H1 (cell line): ENCODE results near the gene STYXL1. TPM values are rescaled to one million over a fixed set of nuclear protein-coding genes. Genes with fewer than 3 reads are reported as not detected.
"Not testable (repeated sequence)": the region's sequence is repeated elsewhere in the genome, so short reads cannot be mapped to it uniquely, and the experiment has no call there.

ENCODE experiments used
- CTCF ChIA-PET: fragments of 300-600 bp; sonication (Branson Sonifier 250); formaldehyde crosslinking; loops from one replicate; lab custom pipeline; 2021; ENCODE audit not compliant: partially characterized antibody; lab: Charles Lee
- POLR2A ChIA-PET: fragments of 300-600 bp; sonication (Branson Sonifier 250); formaldehyde crosslinking; loops from one replicate; lab custom pipeline; 2021; ENCODE audit warnings: inconsistent platforms; ENCODE audit not compliant: partially characterized antibody; lab: Charles Lee
- DNase-seq, 2 experiments: peaks; one replicate each; pipeline versions ENCODE4 v3.0.0 to v3.0.0-alpha.2; 2010 to 2022; ENCODE audit warnings: low spot score in 2 of 2, low read depth in 1 of 2, mixed read lengths in 1 of 2
- FAIRE-seq: peaks from 2 replicates; lab custom pipeline; 2011; peaks lifted over from hg19 to GRCh38; lab: Jason Lieb, UNC
- H2AFZ ChIP-seq: 2 replicates; pipeline ENCODE4 v1.8.1; 2012; ENCODE audit warnings: low read length, inconsistent platforms
- H2AK5ac ChIP-seq: 2 replicates; pipeline ENCODE4 v1.6.1; 2013; ENCODE audit warnings: low read depth, low read length
- H2BK120ac ChIP-seq: replicated peaks from 2 replicates; pipeline ENCODE3; 2013; ENCODE audit warnings: low read depth, low read length, inconsistent platforms
- H2BK12ac ChIP-seq: 2 replicates; pipeline ENCODE4 v1.6.1; 2013; ENCODE audit warnings: low read depth, low read length
- H2BK15ac ChIP-seq: 2 replicates; pipeline ENCODE4 v1.6.1; 2013; ENCODE audit warnings: low read length
- H2BK20ac ChIP-seq: 2 replicates; pipeline ENCODE4 v1.6.1; 2013; ENCODE audit warnings: low read length
- H2BK5ac ChIP-seq: 2 replicates; pipeline ENCODE4 v1.6.1; 2013; ENCODE audit warnings: low read depth, low read length
- H3K14ac ChIP-seq: 2 replicates; pipeline ENCODE4 v1.6.1; 2013; ENCODE audit warnings: inconsistent platforms; ENCODE audit not compliant: insufficient read length
- H3K18ac ChIP-seq: 2 replicates; pipeline ENCODE4 v1.6.1; 2013; ENCODE audit warnings: low read length; ENCODE audit errors: extremely low read depth
- H3K23ac ChIP-seq: 2 replicates; pipeline ENCODE4 v1.6.1; 2013; ENCODE audit warnings: inconsistent platforms; ENCODE audit not compliant: insufficient read length
- H3K23me2 ChIP-seq: 2 replicates; pipeline ENCODE4 v1.6.1; 2013; ENCODE audit warnings: low read depth, low read length
- H3K27ac ChIP-seq: 2 replicates; pipeline ENCODE4 v1.6.1; 2011; ENCODE audit warnings: low read depth, low read length, inconsistent platforms
- H3K27me3 ChIP-seq, 4 experiments: replicated peaks in 1 of 4; 1 replicate in 1 of 4; 2 replicates in 3 of 4; pipeline versions ENCODE4 v1.6.1 to v1.8.1; 2011 to 2013; ENCODE audit warnings: low read length in 3 of 4, mild to moderate bottlenecking in 3 of 4, inconsistent platforms in 2 of 4, mixed read lengths in 2 of 4, moderate library complexity in 1 of 4; ENCODE audit not compliant: control insufficient read depth in 3 of 4, insufficient read depth in 3 of 4; ENCODE audit errors: extremely low read depth in 1 of 4
- H3K36me3 ChIP-seq, 4 experiments: 2 replicates each; pipeline versions ENCODE4 v1.6.1 to v1.8.1; 2011 to 2013; ENCODE audit warnings: mild to moderate bottlenecking in 4 of 4, low read length in 3 of 4, moderate library complexity in 2 of 4, control low read depth in 1 of 4, inconsistent platforms in 1 of 4; ENCODE audit not compliant: insufficient read depth in 4 of 4, control insufficient read depth in 2 of 4
- H3K4ac ChIP-seq: replicated peaks from 2 replicates; pipeline ENCODE3; 2013; ENCODE audit warnings: low read length, low read depth, mixed read lengths, inconsistent platforms; ENCODE audit not compliant: insufficient read length
- H3K4me1 ChIP-seq, 4 experiments: replicated peaks in 1 of 4; 1 replicate in 1 of 4; 2 replicates in 3 of 4; pipeline versions ENCODE4 v1.6.1 to v1.8.1; 2011 to 2013; ENCODE audit warnings: low read length in 3 of 4, inconsistent platforms in 2 of 4, mixed read lengths in 1 of 4; ENCODE audit not compliant: insufficient read depth in 4 of 4, control insufficient read depth in 3 of 4
- H3K4me2 ChIP-seq, 2 experiments: 2 replicates each; pipeline versions ENCODE4 v1.6.1 to v1.8.1; 2011 to 2013; ENCODE audit warnings: low read depth in 2 of 2, low read length in 2 of 2, control low read depth in 1 of 2, inconsistent platforms in 1 of 2, mild to moderate bottlenecking in 1 of 2; ENCODE audit not compliant: insufficient read depth in 1 of 2
- H3K4me3 ChIP-seq, 4 experiments: fragments of 200-600, 300-600 bp in 1 of 4; sonication (generic), shearing (Covaris generic), sonication (Bioruptor Twin) in 1 of 4; 2 replicates each; pipeline versions ENCODE4 v1.5.1 to v1.8.1; 2011 to 2016; ENCODE audit warnings: low read length in 4 of 4, low read depth in 3 of 4, control low read depth in 2 of 4, inconsistent platforms in 2 of 4, mild to moderate bottlenecking in 2 of 4, mixed read lengths in 1 of 4, moderate library complexity in 1 of 4; ENCODE audit not compliant: insufficient read depth in 2 of 4; ENCODE audit errors: extremely low read depth in 1 of 4
- H3K56ac ChIP-seq: replicated peaks from 2 replicates; pipeline ENCODE3; 2013; ENCODE audit warnings: low read depth, mild to moderate bottlenecking, mixed read lengths, low read length, inconsistent platforms; ENCODE audit not compliant: insufficient read length
- H3K79me1 ChIP-seq: 2 replicates; pipeline ENCODE4 v1.6.1; 2013; ENCODE audit warnings: low read depth, low read length, control low read depth
- H3K79me2 ChIP-seq, 2 experiments: 2 replicates each; pipeline versions ENCODE4 v1.6.1 to v1.8.1; 2012 to 2013; ENCODE audit warnings: low read length in 2 of 2, mild to moderate bottlenecking in 2 of 2, inconsistent platforms in 1 of 2; ENCODE audit not compliant: insufficient read depth in 2 of 2, control insufficient read depth in 1 of 2
- H3K9ac ChIP-seq, 4 experiments: replicated peaks in 1 of 4; 1 replicate in 1 of 4; 2 replicates in 3 of 4; pipeline versions ENCODE4 v1.6.1 to v1.8.1; 2011 to 2013; ENCODE audit warnings: low read depth in 3 of 4, low read length in 3 of 4, control low read depth in 2 of 4, mild to moderate bottlenecking in 2 of 4, moderate library complexity in 2 of 4, inconsistent platforms in 1 of 4; ENCODE audit errors: extremely low read depth in 1 of 4
- H3K9me3 ChIP-seq, 2 experiments: 2 replicates each; pipeline versions ENCODE4 v1.6.1 to v1.8.1; 2012 to 2013; ENCODE audit warnings: mild to moderate bottlenecking in 2 of 2, moderate library complexity in 2 of 2, control low read depth in 1 of 2, inconsistent platforms in 1 of 2, low read depth in 1 of 2, low read length in 1 of 2, mixed read lengths in 1 of 2; ENCODE audit not compliant: insufficient read depth in 2 of 2
- H4K20me1 ChIP-seq, 2 experiments: replicated peaks in 1 of 2; 2 replicates each; pipeline versions ENCODE3 to v1.8.1; 2011 to 2013; ENCODE audit warnings: inconsistent platforms in 2 of 2, low read length in 2 of 2, mild to moderate bottlenecking in 1 of 2; ENCODE audit not compliant: insufficient read depth in 2 of 2, control insufficient read depth in 1 of 2
- H4K5ac ChIP-seq: 2 replicates; pipeline ENCODE4 v1.6.1; 2013; ENCODE audit warnings: low read length, low read depth, mixed read lengths, inconsistent platforms; ENCODE audit not compliant: insufficient read length
- H4K8ac ChIP-seq: 2 replicates; pipeline ENCODE4 v1.8.0; 2013; ENCODE audit warnings: mild to moderate bottlenecking, moderate library complexity, low read length, inconsistent platforms; ENCODE audit not compliant: insufficient read depth; ENCODE audit errors: extremely low read depth
- H4K91ac ChIP-seq: replicated peaks from 2 replicates; pipeline ENCODE3; 2013; ENCODE audit warnings: low read length, mixed read lengths, inconsistent platforms; ENCODE audit not compliant: insufficient read length
- RAD21 ChIP-seq, 2 experiments: IDR thresholded peaks in 1 of 2; conservative IDR thresholded peaks in 1 of 2; 2 replicates each; pipeline ENCODE4 v1.6.1; 2011; ENCODE audit warnings: low read depth in 2 of 2, low read length in 2 of 2, improper control_type of control experiment in 1 of 2, inconsistent platforms in 1 of 2, mild to moderate bottlenecking in 1 of 2, moderate library complexity in 1 of 2
- RFX5 ChIP-seq: IDR thresholded peaks from 2 replicates; pipeline ENCODE4 v1.6.1; 2011; ENCODE audit warnings: low read depth, low read length, improper control_type of control experiment, borderline replicate concordance
- WGBS, 2 experiments: shearing (Covaris generic) in 1 of 2; methylation state at CpG; one replicate each; pipeline versions ENCODE4 v1.1.6 to v1.1.7; 2013 to 2015; ENCODE audit warnings: low lambda C conversion rate in 2 of 2, mixed read lengths in 2 of 2, inconsistent platforms in 1 of 2, low coverage in 1 of 2, missing lambda C conversion rate in 1 of 2; ENCODE audit not compliant: insufficient replicate concordance in 2 of 2, insufficient coverage in 1 of 2, insufficient read length in 1 of 2; ENCODE audit errors: extremely low coverage in 1 of 2, missing lambda C conversion rate in 1 of 2; 5-methylcytosine and 5-hydroxymethylcytosine counted together
- polyA plus RNA-seq, 7 experiments: library from polyadenylated mRNA; depleted of rRNA in 3 of 7; stranded (reverse) in 5 of 7; unstranded in 2 of 7; fragments of >200 nt in 5 of 7; fragments of 200-250 nt in 2 of 7; gene quantifications; 1 replicate in 5 of 7; 2 replicates in 1 of 7; 4 replicates in 1 of 7; pipeline versions ENCODE4 v1.2.1 to v1.2.3, GENCODE V29; 2011 to 2013; ENCODE audit warnings: missing spikeins in 2 of 7, mixed read lengths in 2 of 7
- total RNA-seq: library from RNA; stranded (reverse); fragmentation: NEBNext Ultra II Directional; extraction: Animal tissue kit (Norgen Biotek cat#: 25700); gene quantifications from 2 replicates; pipeline ENCODE4 v1.2.1, GENCODE V29; 2021

The STYXL1 gene
- total and polyA plus RNA-seq, 2 of the 8 experiments (the other 6 are each of a cell fraction or from before 2014, with no cell fraction given): 32.3 to 53.9 TPM

GRCh38 chr7:76089865-76090475 lies 42.2 kb upstream of the STYXL1 start (continued):
- TF ChIP-seq RFX5: no peak
- TF ChIP-seq RAD21 (IDR thresholded peaks at IDR 0.05 in 1 of 2, conservative IDR thresholded peaks at IDR 0.05 in 1 of 2; ENCODE audit: low read depth in 2 of 2, low read length in 2 of 2): no peak

DNA sequence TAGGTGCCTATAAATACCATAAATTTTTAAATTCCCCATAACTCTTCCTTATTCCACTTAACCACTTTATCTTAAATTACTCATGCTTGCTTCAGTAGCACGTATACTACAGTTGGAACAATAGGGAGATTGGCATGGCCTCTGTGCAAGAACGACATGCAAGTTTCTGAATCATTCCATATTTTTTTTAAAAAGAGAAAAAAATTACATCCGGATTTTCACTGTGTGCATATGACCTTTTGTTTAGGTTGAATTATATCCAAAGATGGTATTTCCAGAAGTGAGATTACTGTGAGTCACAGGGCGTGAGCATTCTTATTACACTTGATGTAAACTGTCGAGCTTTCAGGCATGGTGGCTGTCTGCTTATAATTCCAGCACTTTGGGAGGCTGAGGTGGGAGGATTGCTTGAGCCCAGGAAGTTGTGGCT lies 39.6 kb upstream of the STYXL1 start:
- H3K79me1 ChIP-seq, H2BK12ac ChIP-seq, H3K23me2 ChIP-seq, H3K18ac ChIP-seq, H3K36me3 ChIP-seq, H3K4me1 ChIP-seq, DNase-seq, H4K5ac ChIP-seq, H2BK5ac ChIP-seq, H2BK20ac ChIP-seq, H3K14ac ChIP-seq, H3K9ac ChIP-seq, H4K91ac ChIP-seq, POLR2A ChIA-PET, H3K9me3 ChIP-seq, H3K4me3 ChIP-seq, H2BK120ac ChIP-seq, H2AFZ ChIP-seq, H3K56ac ChIP-seq, H3K27me3 ChIP-seq, FAIRE-seq, H3K4me2 ChIP-seq, H4K8ac ChIP-seq, H3K23ac ChIP-seq, H4K20me1 ChIP-seq, H3K27ac ChIP-seq, H3K79me2 ChIP-seq, H2BK15ac ChIP-seq, H2AK5ac ChIP-seq, H3K4ac ChIP-seq: not testable (repeated sequence)
- CTCF ChIA-PET: interaction anchor here (1.8 kb wide), 1 partner anchor 91 kb away, joined by 6 read pairs; no protein-coding TSS in a partner anchor
- WGBS, 2 experiments: 79% methylated on average over 5 of the region's 5 CpGs; no CpG with 5 or more reads in 1 of the 2 experiments
